ENCODE measurements around the gene EFR3B. TPM values are rescaled to one million over a fixed set of nuclear protein-coding genes. Genes with fewer than 3 reads are reported as not detected.

The EFR3B gene
- total RNA-seq, 2 donors from 2014 or later, result 11.0 to 11.8 TPM

DNA sequence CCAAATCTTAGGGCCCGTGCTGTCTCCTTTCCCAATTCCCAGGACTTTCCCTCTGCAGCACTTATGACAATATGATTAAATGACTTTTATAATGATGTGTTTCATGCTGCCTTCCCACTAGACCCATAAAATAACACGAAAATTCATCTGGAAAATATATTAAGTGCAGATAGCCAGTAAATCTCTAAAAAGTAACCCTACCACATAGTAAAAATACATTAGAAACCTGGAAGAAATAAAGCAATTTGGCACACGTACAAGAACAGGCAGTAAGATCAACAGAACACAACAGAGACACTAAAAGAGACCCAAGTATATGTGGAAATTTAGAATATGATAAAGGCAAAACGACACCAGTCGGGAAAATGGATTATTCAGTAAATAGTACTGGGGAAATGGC lies 156.7 kb downstream of the EFR3B start:
- TF ChIP-seq, protein P1, sequence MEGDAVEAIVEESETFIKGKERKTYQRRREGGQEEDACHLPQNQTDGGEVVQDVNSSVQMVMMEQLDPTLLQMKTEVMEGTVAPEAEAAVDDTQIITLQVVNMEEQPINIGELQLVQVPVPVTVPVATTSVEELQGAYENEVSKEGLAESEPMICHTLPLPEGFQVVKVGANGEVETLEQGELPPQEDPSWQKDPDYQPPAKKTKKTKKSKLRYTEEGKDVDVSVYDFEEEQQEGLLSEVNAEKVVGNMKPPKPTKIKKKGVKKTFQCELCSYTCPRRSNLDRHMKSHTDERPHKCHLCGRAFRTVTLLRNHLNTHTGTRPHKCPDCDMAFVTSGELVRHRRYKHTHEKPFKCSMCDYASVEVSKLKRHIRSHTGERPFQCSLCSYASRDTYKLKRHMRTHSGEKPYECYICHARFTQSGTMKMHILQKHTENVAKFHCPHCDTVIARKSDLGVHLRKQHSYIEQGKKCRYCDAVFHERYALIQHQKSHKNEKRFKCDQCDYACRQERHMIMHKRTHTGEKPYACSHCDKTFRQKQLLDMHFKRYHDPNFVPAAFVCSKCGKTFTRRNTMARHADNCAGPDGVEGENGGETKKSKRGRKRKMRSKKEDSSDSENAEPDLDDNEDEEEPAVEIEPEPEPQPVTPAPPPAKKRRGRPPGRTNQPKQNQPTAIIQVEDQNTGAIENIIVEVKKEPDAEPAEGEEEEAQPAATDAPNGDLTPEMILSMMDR (conservative IDR thresholded peaks at IDR 0.05), result no peak

DNA sequence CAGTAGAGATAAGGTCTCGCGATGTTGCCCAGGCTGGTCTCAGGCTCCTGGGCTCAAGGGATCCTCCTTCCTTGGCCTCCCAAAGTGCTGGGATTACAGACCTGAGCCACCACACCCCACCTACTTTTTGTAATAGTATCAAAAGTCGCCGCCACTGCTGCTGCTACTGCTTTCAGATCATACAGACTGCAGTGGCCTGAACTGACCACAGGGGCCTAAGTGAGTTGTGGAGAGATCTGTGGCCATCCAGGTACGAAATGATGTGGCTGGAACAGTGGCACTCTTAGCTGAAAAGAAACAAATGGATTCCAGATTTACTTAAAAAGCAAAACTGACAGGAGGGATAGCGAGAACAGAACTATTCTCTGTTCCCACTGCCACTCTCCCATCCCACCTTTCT lies 159.4 kb downstream of the EFR3B start:
- H3K9ac ChIP-seq (ENCODE audit: extremely low read depth, low read length, poor library complexity, severe bottlenecking), result no peak overlapping the region
- no peaks in the 10 kb centered on the region for H3K27me3 ChIP-seq (ENCODE audit: control insufficient read depth, insufficient read depth, low read length, poor library complexity, severe bottlenecking)
- H3K4me3 Mint-ChIP-seq, result no peak overlapping the region
- DNase-seq, result peak; percentile 68
- no peaks in the 10 kb centered on the region for H3K4me1 ChIP-seq (ENCODE audit: control insufficient read depth, insufficient read depth, low read length)
- no peak overlapping the region for H3K27ac ChIP-seq (ENCODE audit: low read depth, low read length)
- peaks cover under 1% of the 10 kb centered on the region for H3K4me1 Mint-ChIP-seq
- WGBS, 2 experiments (ENCODE audit: insufficient coverage in 1 of 2, insufficient read length in 1 of 2), result 88 to 93% methylated on average over 3 to 6 of the region's 6 CpGs
- H3K9me3 Mint-ChIP-seq, result no peaks in the 10 kb centered on the region
- no peaks in the 10 kb centered on the region for H3K36me3 ChIP-seq (ENCODE audit: control insufficient read depth, insufficient read depth, low read length)
- H3K4me3 ChIP-seq (ENCODE audit: low read length), result no peak overlapping the region
- no peaks in the 10 kb centered on the region for H3K9me3 ChIP-seq (ENCODE audit: control insufficient read depth, low read length)
- no peaks in the 10 kb centered on the region for H3K27me3 Mint-ChIP-seq (ENCODE audit: insufficient read depth)
- no peak overlapping the region for H3K27ac Mint-ChIP-seq
- TF ChIP-seq, protein P1 (conservative IDR thresholded peaks at IDR 0.05), result peak; percentile 52
- H3K36me3 Mint-ChIP-seq (ENCODE audit: low read depth), result no peaks in the 10 kb centered on the region

More for the DNA sequence above, 156.7 kb downstream of the EFR3B start:
- Mint-ChIP-seq H3K27ac (no peak overlapping the region), H3K27me3 (ENCODE audit: insufficient read depth) (no peaks in the 10 kb centered on the region), H3K36me3 (ENCODE audit: low read depth) (no peaks in the 10 kb centered on the region), H3K4me3 (no peak overlapping the region), H3K4me1 (peaks cover 13% of the 10 kb centered on the region), H3K9me3 (no peaks in the 10 kb centered on the region)
- Histone ChIP-seq H3K36me3 (ENCODE audit: control insufficient read depth, insufficient read depth, low read length) (no peaks in the 10 kb centered on the region), H3K27me3 (ENCODE audit: control insufficient read depth, insufficient read depth, low read length, poor library complexity, severe bottlenecking) (no peaks in the 10 kb centered on the region), H3K9ac (ENCODE audit: extremely low read depth, low read length, poor library complexity, severe bottlenecking) (no peak overlapping the region), H3K9me3 (ENCODE audit: control insufficient read depth, low read length) (no peaks in the 10 kb centered on the region), H3K27ac (ENCODE audit: low read depth, low read length) (no peak overlapping the region), H3K4me1 (ENCODE audit: control insufficient read depth, insufficient read depth, low read length) (peaks cover 7% of the 10 kb centered on the region), H3K4me3 (ENCODE audit: low read length) (no peak overlapping the region)
- WGBS, 2 experiments (ENCODE audit: insufficient coverage in 1 of 2, insufficient read length in 1 of 2), result 78 to 92% methylated on average over 2 to 4 of the region's 5 CpGs
- DNase-seq, result no peak

DNA sequence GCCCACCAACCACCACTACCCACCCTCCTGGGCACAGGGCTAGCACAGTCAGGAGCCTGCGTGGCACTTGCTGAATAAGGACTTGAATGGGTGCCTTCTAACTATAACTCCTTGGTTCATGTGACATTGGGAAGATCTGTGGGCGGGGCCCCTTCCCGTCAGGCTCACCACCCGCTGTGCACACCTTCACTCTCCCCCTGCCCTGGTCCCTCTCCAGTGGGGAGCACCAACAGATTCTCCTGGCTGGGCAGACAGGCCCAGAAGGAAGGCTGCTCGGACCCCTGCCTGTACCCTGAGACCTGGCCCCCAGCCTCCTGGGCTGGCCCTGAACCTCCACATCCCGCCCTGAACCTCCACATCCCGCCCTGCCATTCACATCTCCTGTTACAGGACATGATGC lies 159.9 kb downstream of the EFR3B start:
- no peaks in the 10 kb centered on the region for H3K9me3 Mint-ChIP-seq
- TF ChIP-seq, protein P1 (conservative IDR thresholded peaks at IDR 0.05), result no peak
- H3K9ac ChIP-seq (ENCODE audit: extremely low read depth, low read length, poor library complexity, severe bottlenecking), result no peak overlapping the region
- WGBS, 2 experiments (ENCODE audit: insufficient coverage in 1 of 2, insufficient read length in 1 of 2), result 91% methylated on average over 7 of the region's 7 CpGs; no CpG with 5 or more reads in 1 of the 2 experiments
- no peak overlapping the region for H3K27ac ChIP-seq (ENCODE audit: low read depth, low read length)
- no peak for DNase-seq
- H3K4me3 Mint-ChIP-seq, result no peak overlapping the region
- H3K36me3 Mint-ChIP-seq (ENCODE audit: low read depth), result no peaks in the 10 kb centered on the region
- H3K4me1 ChIP-seq (ENCODE audit: control insufficient read depth, insufficient read depth, low read length), result no peaks in the 10 kb centered on the region
- no peaks in the 10 kb centered on the region for H3K36me3 ChIP-seq (ENCODE audit: control insufficient read depth, insufficient read depth, low read length)
- H3K4me1 Mint-ChIP-seq, result peaks cover under 1% of the 10 kb centered on the region
- no peaks in the 10 kb centered on the region for H3K27me3 Mint-ChIP-seq (ENCODE audit: insufficient read depth)
- no peak overlapping the region for H3K27ac Mint-ChIP-seq
- H3K27me3 ChIP-seq (ENCODE audit: control insufficient read depth, insufficient read depth, low read length, poor library complexity, severe bottlenecking), result no peaks in the 10 kb centered on the region
- no peak overlapping the region for H3K4me3 ChIP-seq (ENCODE audit: low read length)
- H3K9me3 ChIP-seq (ENCODE audit: control insufficient read depth, low read length), result no peaks in the 10 kb centered on the region

All from endodermal cell (in vitro differentiated cells).